ENCODE results near the gene CCDC196. TPM values are rescaled to one million over a fixed set of nuclear protein-coding genes. Genes with fewer than 3 reads are reported as not detected.

CCDC196 gene
- total RNA-seq, 2 experiments from 2014 or later, result not detected

GRCh38 chr14:66473223-66473622 is 12.9 kb upstream of the CCDC196 start:
- Mint-ChIP-seq H3K27ac (no peak overlapping the region), H3K9me3 (ENCODE audit: insufficient read depth) (peaks cover 20% of the 10 kb centered on the region), H3K4me3 (no peak overlapping the region), H3K4me1 (ENCODE audit: low read depth) (no peaks in the 10 kb centered on the region), H3K27me3 (ENCODE audit: low read depth) (no peaks in the 10 kb centered on the region), H3K36me3 (ENCODE audit: low read depth) (peaks cover 4% of the 10 kb centered on the region)
- ChIA-PET CTCF (no interaction called here), POLR2A (no interaction called here)
- ATAC-seq, result no peak
- no peak for DNase-seq

DNA sequence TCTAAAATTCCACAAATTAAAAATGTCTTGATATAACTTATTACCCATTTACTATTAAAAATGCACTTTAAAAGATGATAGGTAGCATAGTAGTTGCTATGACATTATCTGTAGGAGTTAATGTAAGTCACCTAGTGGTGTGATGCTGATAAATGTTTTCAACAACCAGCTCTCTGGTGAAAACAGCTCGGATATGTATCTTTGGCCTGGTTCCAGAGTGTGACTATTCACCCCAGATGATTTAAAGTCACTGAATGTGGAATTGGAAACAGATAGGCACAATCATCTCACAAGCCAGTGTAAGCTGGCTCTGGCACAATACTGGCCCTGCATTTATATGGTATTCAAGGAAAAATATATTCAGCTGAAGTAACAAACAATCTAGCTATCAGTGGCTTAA is 9.2 kb upstream of the CCDC196 start:
- H3K4me3 Mint-ChIP-seq, result no peak overlapping the region
- H3K9me3 Mint-ChIP-seq (ENCODE audit: insufficient read depth), result no peaks in the 10 kb centered on the region
- CTCF ChIA-PET, result interaction anchor here (1.3 kb wide), 2 partner anchors 18 to 21 kb away, joined by 3 to 4 read pairs; no protein-coding TSS in a partner anchor
- H3K4me1 Mint-ChIP-seq (ENCODE audit: low read depth), result no peaks in the 10 kb centered on the region
- H3K36me3 Mint-ChIP-seq (ENCODE audit: low read depth), result peaks cover 2% of the 10 kb centered on the region
- ATAC-seq (no peak), DNase-seq (no peak)
- no peaks in the 10 kb centered on the region for H3K27me3 Mint-ChIP-seq (ENCODE audit: low read depth)
- no peak overlapping the region for H3K27ac Mint-ChIP-seq
- POLR2A ChIA-PET, result no interaction called here

DNA sequence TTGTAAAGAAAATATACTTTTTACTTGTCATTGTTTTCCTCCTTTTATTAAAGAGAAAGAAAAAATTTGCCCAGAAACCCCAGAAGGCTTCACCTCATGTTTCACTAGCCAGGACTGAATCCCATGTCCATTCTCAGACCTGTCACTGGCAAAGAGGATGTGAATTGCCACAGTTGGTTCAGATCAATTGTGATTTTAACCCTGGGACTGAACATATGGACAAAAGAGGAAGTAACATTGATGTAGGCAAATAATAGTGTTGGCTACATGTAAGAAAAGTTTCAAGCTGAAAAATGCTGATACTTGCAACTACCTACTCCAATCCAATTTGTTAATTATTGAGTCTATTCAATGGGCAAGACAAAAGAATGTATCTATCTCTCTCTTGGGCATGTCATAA is 8.6 kb upstream of the CCDC196 start:
- no peaks in the 10 kb centered on the region for H3K36me3 Mint-ChIP-seq (ENCODE audit: low read depth)
- no peak overlapping the region for H3K4me3 Mint-ChIP-seq

DNA sequence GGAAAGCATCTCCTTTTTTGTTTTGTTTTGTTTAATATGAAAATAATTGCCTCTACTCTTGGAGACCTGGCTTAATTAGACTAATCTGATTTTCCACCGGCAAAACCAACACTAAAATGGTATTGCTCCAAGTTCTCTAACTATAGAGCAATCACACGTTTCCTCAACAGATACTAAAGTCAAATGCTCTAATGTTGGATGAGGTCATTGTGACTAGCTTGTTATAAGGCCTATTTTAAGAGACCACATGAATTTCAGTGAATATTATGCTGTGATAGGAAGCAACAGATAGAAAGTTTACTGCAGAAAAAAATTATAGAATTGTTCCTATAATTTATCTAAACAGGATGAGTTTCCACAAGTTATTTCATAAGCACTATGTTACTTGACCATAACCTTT is 3.3 kb upstream of the CCDC196 start:
- H3K4me1 Mint-ChIP-seq (ENCODE audit: low read depth), result no peaks in the 10 kb centered on the region
- ChIA-PET POLR2A (no interaction called here), CTCF (no interaction called here)
- no peaks in the 10 kb centered on the region for H3K36me3 Mint-ChIP-seq (ENCODE audit: low read depth)
- no peaks in the 10 kb centered on the region for H3K9me3 Mint-ChIP-seq (ENCODE audit: insufficient read depth)
- H3K4me3 Mint-ChIP-seq, result no peak overlapping the region
- no peaks in the 10 kb centered on the region for H3K27me3 Mint-ChIP-seq (ENCODE audit: low read depth)
- DNase-seq (no peak), ATAC-seq (no peak)
- no peak overlapping the region for H3K27ac Mint-ChIP-seq

More for the DNA sequence above, 8.6 kb upstream of the CCDC196 start:
- DNase-seq, result no peak
- Mint-ChIP-seq H3K4me1 (ENCODE audit: low read depth) (no peaks in the 10 kb centered on the region), H3K9me3 (ENCODE audit: insufficient read depth) (no peaks in the 10 kb centered on the region), H3K27me3 (ENCODE audit: low read depth) (no peaks in the 10 kb centered on the region), H3K27ac (no peak overlapping the region)
- no peak for ATAC-seq
- POLR2A ChIA-PET, result no interaction called here
- CTCF ChIA-PET, result interaction anchor here (1.3 kb wide), 1 partner anchor 21 kb away, joined by 3 read pairs; no protein-coding TSS in a partner anchor

DNA sequence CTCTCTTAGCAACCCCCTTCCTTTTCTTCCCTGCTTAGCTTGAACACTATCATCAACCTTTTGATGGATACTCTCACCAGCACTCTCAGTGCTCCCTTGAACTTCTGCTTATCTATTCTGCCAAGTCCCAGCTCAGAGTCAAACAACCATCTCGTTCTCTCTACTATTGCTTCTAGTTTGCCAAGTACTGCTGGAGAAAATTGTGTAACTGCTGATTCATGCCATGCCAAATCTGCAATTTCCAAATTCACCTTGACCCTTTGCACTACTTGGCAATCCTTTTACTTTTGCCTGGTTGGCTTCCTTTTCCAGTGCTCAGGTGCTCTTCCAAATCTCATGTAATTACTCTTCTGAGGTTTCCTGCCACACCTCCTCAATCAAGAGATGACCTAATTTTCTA is 2.8 kb upstream of the CCDC196 start:
- Mint-ChIP-seq H3K27me3 (ENCODE audit: low read depth) (no peaks in the 10 kb centered on the region), H3K4me1 (ENCODE audit: low read depth) (no peaks in the 10 kb centered on the region), H3K9me3 (ENCODE audit: insufficient read depth) (no peaks in the 10 kb centered on the region), H3K27ac (no peak overlapping the region), H3K4me3 (no peak overlapping the region), H3K36me3 (ENCODE audit: low read depth) (no peaks in the 10 kb centered on the region)
- CTCF ChIA-PET, result no interaction called here
- ATAC-seq (no peak), DNase-seq (no peak)
- POLR2A ChIA-PET, result no interaction called here

GRCh38 chr14:66485029-66485428 is 1.1 kb upstream of the CCDC196 start:
- Mint-ChIP-seq H3K4me3 (no peak overlapping the region), H3K27me3 (ENCODE audit: low read depth) (peaks cover 2% of the 10 kb centered on the region), H3K4me1 (ENCODE audit: low read depth) (no peaks in the 10 kb centered on the region), H3K27ac (no peak overlapping the region), H3K9me3 (ENCODE audit: insufficient read depth) (no peaks in the 10 kb centered on the region), H3K36me3 (ENCODE audit: low read depth) (no peaks in the 10 kb centered on the region)
- ATAC-seq, result no peak
- CTCF ChIA-PET, result interaction anchor here (0.6 kb wide), 1 partner anchor 125 kb away, joined by 3 read pairs; no protein-coding TSS in a partner anchor
- POLR2A ChIA-PET, result no interaction called here
- DNase-seq, result no peak

GRCh38 chr14:66487164-66487563 is 993 bp downstream of the CCDC196 start:
- Mint-ChIP-seq H3K27me3 (ENCODE audit: low read depth) (peaks cover 2% of the 10 kb centered on the region), H3K4me3 (no peak overlapping the region), H3K4me1 (ENCODE audit: low read depth) (no peaks in the 10 kb centered on the region), H3K9me3 (ENCODE audit: insufficient read depth) (no peaks in the 10 kb centered on the region), H3K27ac (no peak overlapping the region), H3K36me3 (ENCODE audit: low read depth) (no peaks in the 10 kb centered on the region)
- DNase-seq, result no peak
- ChIA-PET POLR2A (no interaction called here), CTCF (no interaction called here)
- ATAC-seq, result no peak

GRCh38 chr14:66490143-66491111 is 4.3 kb downstream of the CCDC196 start:
- Mint-ChIP-seq H3K9me3 (ENCODE audit: insufficient read depth) (no peaks in the 10 kb centered on the region), H3K27me3 (ENCODE audit: low read depth) (peaks cover 2% of the 10 kb centered on the region), H3K36me3 (ENCODE audit: low read depth) (no peaks in the 10 kb centered on the region), H3K4me3 (no peak overlapping the region), H3K4me1 (ENCODE audit: low read depth) (peaks cover 2% of the 10 kb centered on the region), H3K27ac (no peak overlapping the region)
- DNase-seq, result no peak
- POLR2A ChIA-PET, result no interaction called here
- ATAC-seq, result no peak
- CTCF ChIA-PET, result interaction anchor here (1.5 to 1.7 kb wide), 2 partner anchors 15 to 17 kb away, joined by 3 to 7 read pairs; partner anchors contain the start of gene GPHN

GRCh38 chr14:66493750-66494149 is 7.6 kb downstream of the CCDC196 start:
- Mint-ChIP-seq H3K27ac (no peak overlapping the region), H3K27me3 (ENCODE audit: low read depth) (peaks cover 2% of the 10 kb centered on the region), H3K9me3 (ENCODE audit: insufficient read depth) (no peaks in the 10 kb centered on the region), H3K4me3 (no peak overlapping the region), H3K36me3 (ENCODE audit: low read depth) (no peaks in the 10 kb centered on the region), H3K4me1 (ENCODE audit: low read depth) (peaks cover 25% of the 10 kb centered on the region)
- ChIA-PET POLR2A (no interaction called here), CTCF (interaction anchor here (0.9 kb wide), 1 partner anchor 56 kb away, joined by 3 read pairs; no protein-coding TSS in a partner anchor)
- no peak for DNase-seq
- ATAC-seq, result no peak

DNA sequence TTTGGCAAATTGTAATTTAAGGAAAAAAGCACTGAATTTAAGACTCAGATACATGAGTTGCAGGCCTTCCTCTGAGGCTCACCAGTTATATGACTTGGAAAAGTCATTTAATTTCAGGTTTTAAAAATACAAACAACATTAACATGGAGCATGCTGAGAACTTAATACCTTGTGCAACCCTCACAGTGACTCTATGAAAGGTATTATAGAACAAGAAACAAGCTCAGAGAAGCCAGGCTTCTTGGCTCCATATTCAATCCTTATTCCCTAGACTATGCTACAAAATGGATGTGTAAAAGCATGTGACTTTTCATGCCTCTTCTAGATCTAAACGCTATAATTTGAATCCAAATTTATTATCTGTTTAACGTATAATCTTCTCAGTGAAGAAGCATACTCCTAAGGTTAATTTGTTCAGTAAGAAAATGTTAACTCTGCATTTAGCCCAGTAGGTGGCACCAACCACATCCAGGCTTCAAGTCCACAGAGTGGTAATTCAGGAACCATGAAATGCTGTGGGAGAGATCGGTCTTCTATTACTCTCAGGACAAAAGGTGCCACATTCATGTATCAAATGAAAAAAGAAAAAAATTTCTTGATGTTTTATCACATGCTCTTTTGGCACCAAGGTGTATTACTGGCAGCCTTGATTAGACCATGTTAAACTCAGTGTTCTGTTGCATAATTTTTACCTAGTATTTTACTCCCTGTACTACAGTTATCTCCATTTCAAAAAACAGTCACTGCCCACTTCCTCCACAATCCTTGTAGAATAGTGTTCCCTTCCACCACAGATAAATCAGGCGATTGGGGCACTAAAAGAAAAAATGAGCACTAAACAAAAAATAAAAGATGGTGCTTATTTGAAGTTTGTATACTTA is 9.3 kb downstream of the CCDC196 start:
- Mint-ChIP-seq H3K27me3 (ENCODE audit: low read depth) (no peaks in the 10 kb centered on the region), H3K27ac (no peak overlapping the region), H3K9me3 (ENCODE audit: insufficient read depth) (no peaks in the 10 kb centered on the region), H3K36me3 (ENCODE audit: low read depth) (no peaks in the 10 kb centered on the region), H3K4me3 (no peak overlapping the region), H3K4me1 (ENCODE audit: low read depth) (peaks cover 27% of the 10 kb centered on the region)
- DNase-seq (peak; percentile 57), ATAC-seq (peak; percentile 86)
- CTCF ChIA-PET, result interaction anchor here (0.6 to 2.7 kb wide), 6 partner anchors 12 to 101 kb away, joined by 3 to 29 read pairs (median 4); partner anchors contain the start of gene GPHN
- POLR2A ChIA-PET, result interaction anchor here (0.8 kb wide), 1 partner anchor 645 kb away, joined by 3 read pairs; no protein-coding TSS in a partner anchor

DNA sequence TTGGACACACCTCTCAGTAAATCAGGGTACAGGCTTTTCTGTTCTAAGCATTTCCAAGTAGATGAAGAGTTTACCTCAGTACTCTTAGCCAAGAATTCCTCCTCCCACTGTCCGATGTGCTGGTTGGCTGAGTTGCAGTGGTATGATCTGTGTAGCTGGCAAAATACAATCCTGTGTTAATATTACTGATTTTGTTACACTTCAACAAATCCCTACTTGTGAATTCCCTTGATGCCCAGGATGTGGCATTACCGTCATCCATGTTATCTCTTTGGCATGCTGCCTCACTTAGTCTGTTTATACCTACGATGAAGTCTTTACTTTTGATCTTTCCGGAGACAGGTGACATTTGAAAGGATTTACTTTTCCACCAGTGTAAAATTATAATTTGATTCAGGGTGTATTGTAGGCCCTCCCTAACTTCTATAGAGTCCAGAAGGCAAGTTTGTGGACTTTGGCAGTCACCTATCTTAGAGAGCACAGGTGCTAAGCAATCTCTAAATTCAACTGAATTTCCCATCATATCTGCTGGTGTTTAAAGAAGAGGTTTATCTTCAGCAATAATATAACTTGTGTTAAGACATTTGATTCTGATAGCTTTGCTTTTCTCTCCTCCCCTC is 10.1 kb downstream of the CCDC196 start:
- peak overlapping the region; percentile 55 for H3K4me3 Mint-ChIP-seq
- ATAC-seq (no peak), DNase-seq (no peak)
- H3K27ac Mint-ChIP-seq, result peak overlapping the region; percentile 79
- POLR2A ChIA-PET, result interaction anchor here (3.4 kb wide), 1 partner anchor 11 kb away, joined by 15 read pairs; the partner anchor contains the start of gene GPHN
- CTCF ChIA-PET, result interaction anchor here (0.7 to 2.7 kb wide), 7 partner anchors 11 to 522 kb away, joined by 3 to 29 read pairs (median 5); partner anchors contain the start of gene GPHN
- no peaks in the 10 kb centered on the region for H3K27me3 Mint-ChIP-seq (ENCODE audit: low read depth)
- peaks cover 27% of the 10 kb centered on the region for H3K4me1 Mint-ChIP-seq (ENCODE audit: low read depth)
- no peaks in the 10 kb centered on the region for H3K36me3 Mint-ChIP-seq (ENCODE audit: low read depth)
- H3K9me3 Mint-ChIP-seq (ENCODE audit: insufficient read depth), result no peaks in the 10 kb centered on the region

Measured in activated CD8-positive, alpha-beta T cell treated with anti-CD3 and anti-CD28 coated beads, Interleukin-2, amount 10 ng/mL, durations not matched to agents 7 days and 5 days (primary cell).